ENCODE measurements around the gene DRD2.

Gene DRD2

DNA sequence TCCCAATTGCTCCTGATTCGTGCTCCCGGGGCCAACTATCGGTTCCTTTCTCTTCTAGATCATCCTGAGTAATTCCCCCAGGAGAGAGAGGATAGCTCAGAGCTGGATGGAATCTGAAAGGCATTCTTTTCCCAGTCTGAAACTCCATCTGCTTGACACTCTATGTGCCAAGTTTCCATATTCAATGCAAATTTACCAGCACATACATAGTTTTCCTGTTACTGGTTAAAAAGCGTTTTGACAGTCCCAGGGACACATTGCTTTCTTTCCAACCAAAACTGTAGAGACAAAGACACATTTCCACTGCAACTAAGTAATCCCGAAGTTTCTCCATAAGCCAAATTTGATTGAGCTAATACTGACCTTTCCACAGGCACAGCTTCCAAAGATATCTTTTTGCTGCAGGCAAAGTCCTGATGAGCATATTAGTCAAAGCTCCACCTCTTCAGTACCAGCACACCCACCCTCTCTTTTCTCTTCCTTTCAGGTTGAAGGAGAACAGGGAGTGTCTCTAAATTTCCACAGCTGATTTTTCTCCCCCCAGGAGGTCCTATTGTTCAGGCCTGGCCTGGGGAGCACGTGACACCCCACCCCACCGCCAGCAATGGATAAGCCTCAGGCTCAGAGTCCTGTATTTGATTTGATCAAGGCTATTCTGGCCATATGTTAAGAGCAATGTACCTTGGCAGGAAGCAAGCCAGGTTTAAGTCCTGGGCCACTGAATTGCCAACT is 97.4 kb downstream of the DRD2 start:
- peak overlapping the region; percentile 62 for H3K27ac ChIP-seq
- no peak for DNase-seq (ENCODE audit: low read depth, low spot score)

DNA sequence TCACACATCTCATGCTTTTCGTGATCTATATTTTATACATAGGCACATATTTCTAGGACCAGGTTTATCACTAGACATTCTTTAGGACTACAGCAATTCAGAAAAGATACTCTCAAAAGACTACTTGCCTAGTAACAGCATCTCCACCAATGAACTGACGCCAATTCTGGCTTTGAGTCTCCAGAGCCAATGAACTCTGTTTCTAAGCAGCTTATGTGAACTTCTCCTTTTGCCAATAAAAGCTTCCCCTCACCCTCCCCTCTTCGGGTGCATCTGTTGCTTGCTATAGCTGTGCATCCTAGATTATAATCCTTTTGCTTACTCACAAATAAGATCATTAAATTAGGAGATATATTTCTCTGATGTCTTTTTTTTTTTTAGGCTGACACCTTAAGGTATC is 99.0 kb downstream of the DRD2 start:
- no peak overlapping the region for H3K27ac ChIP-seq
- no peak for DNase-seq (ENCODE audit: low read depth, low spot score)

DNA sequence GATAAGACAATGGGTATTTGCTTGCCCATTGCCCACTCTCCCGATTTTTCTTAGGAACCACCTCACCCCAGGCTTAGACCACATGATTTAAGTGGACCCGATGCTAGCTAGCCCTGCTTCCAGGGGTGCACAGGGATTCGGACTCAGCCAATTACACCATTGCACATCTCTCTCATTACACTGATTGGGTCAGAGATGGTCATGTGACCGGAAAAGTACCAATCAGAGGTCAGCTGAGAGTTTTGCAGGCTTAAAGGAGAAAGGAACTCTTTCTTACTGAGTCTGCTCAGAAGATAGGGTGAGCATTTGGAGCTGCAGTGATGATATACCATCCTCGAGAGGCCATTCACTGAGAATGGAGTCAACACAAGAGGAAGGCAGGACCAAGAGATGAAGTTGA is 99.8 kb downstream of the DRD2 start:
- no peak overlapping the region for H3K27ac ChIP-seq
- no peak for DNase-seq (ENCODE audit: low read depth, low spot score)

DNA sequence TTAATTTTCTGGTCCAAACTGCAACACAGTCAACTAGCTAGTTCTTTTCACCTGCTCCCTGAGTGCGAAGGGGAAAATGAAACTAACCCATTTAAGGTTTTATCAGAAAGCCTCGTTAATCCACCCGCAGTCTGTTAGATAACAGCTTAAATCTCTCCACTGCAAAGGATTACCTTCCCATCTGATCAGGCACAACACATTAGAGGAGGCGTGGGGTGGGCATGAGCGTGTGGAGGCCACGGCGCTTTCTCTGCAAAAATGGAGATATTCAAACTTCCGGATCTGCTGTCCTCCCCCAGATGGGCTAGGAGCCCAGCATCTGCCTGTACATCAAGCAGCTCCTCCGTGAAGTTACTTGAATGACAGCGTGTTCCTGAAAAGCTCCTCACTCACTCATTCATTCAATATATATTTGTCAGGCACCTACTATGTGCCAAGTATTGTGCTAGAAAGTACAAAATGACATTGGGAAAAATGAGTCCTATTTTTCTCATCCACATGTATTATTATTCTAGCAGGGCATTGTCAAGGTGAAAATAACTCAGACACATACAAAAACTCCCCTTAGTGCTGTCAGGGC is 101.1 kb downstream of the DRD2 start:
- DNase-seq (ENCODE audit: low read depth, low spot score), result no peak
- peak overlapping the region; percentile 64 for H3K27ac ChIP-seq

DNA sequence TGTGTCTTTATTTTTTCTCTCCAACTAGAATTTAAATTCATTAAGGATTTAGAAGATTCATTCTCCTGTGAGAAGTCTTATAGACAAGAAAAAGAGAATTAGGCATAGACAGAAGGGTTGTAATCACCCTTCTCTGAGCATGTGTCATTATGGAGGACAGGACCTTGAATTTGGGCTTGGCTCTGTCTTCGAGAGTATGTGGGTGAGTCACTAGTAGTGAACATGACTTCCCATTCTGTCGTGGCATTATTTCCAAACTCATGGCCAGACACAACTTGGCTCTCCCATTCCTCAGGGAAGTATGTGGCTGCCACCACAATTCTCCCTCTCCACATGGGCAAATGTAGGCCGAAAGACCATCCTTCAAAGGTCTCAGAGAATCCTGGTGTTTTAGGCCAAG is 101.9 kb downstream of the DRD2 start:
- peak; percentile 48 for DNase-seq (ENCODE audit: low read depth, low spot score)
- peak overlapping the region; percentile 64 for H3K27ac ChIP-seq

DNA sequence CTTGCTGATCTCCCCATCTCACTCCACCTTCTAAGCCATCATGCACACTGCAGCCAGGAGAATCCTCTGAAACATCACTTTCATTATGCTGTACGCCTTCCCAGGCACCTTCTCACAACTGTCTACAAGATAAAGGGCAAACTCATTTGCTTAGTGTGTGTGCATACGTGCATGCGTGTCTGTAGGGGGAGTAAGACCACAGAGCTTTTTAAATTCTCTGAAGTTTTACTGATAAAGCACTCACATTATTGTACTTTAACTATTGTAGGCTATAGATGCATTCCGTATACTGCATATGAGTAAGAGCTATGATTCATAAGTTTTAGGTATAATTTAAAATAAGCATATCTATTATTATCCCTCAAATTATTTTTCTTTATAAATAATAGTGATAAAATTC is 102.9 kb downstream of the DRD2 start:
- peak overlapping the region; percentile 64 for H3K27ac ChIP-seq
- no peak for DNase-seq (ENCODE audit: low read depth, low spot score)

DNA sequence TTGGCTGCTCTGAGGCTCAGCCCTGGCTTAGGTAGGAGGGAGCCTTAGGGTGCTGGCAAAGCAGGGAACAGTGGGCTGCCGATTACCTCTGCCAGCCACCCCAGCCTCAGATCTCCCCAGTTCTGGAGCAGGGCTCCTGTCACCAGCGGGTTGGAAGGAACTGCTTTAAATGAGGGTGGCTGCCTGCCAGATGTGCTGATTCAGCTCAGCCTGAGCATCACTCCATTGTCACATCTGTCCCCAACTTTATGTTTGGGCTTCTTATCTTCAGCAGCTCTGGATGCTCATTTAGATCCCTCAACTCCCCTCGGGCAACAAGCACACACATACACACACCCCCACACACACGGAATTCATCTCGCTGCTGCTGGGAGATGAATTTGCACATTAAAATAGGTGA is 104.6 kb downstream of the DRD2 start:
- no peak for DNase-seq (ENCODE audit: low read depth, low spot score)
- no peak overlapping the region for H3K27ac ChIP-seq

DNA sequence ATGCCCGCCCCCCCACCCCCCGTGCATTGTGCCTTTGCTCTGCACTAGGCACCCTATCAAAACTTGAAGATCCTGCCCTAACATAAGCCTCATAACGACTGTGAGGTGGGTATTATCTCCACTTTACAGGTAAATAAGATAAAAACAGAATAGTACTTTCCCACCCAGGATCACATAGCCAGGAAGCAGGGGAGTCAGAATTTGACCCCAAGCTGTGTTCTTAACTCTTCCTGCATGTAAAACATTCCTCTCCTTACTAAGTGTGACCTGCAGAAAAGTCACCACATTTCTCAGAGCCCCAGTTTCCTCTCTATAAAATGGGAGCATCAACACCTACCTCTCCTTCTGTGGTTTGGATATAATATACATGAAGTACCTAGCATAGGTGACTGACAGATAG is 105.8 kb downstream of the DRD2 start:
- no peak overlapping the region for H3K27ac ChIP-seq
- no peak for DNase-seq (ENCODE audit: low read depth, low spot score)

DNA sequence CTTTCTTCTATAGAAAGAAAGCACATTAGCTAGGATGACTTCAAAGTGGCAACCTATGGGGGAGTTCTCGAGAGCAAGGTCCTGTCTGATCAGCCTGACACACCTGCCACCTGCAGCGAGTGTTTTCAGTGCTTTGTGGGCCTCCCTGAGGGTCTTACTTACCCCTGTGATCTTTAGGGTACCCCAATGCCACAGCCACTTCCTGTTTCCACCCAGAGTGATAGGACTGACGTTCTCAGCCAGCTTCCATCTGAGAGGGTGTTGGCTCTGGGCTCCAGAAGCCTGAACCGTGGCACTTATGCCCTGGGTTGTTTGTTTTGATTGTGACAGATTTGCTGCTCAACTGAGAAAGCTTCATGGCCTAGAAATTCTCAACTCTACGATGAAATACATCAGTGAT is 109.3 kb downstream of the DRD2 start:
- no peak for DNase-seq (ENCODE audit: low read depth, low spot score)

DNA sequence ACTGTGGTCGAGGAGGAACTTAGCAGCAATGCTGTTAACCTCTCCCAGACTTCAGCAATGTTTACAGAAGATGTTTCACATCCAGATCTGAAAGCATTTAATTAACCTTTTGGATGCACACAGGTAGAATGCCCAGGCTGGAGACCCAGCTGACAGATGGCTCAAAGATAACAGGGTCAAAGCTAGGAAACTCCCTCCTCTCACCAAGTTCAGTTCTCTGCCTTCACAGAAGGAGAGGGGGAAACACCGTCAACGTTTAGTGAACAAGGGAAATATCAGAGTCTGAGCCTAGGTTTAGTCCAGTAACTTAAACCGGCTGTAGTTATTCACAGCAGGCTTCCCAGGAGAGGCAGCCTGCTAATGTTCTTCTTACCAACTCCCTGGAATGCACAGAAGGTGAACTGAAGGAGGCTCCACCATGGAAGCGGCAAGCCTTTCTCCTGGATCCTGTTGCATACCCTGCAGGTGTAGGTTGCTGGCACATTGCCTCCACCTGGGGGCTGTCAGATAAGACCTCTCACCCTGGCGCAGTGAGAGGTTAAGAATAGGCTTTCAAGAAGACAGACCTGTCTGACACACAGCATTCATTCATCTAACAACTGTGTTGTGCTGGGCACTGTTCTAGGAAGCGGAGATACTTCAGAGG is 111.1 kb downstream of the DRD2 start:
- no peak for DNase-seq (ENCODE audit: low read depth, low spot score)
- H3K27ac ChIP-seq, result peak overlapping the region; percentile 40

More for the DNA sequence above, 109.3 kb downstream of the DRD2 start:
- no peak overlapping the region for H3K27ac ChIP-seq

DNA sequence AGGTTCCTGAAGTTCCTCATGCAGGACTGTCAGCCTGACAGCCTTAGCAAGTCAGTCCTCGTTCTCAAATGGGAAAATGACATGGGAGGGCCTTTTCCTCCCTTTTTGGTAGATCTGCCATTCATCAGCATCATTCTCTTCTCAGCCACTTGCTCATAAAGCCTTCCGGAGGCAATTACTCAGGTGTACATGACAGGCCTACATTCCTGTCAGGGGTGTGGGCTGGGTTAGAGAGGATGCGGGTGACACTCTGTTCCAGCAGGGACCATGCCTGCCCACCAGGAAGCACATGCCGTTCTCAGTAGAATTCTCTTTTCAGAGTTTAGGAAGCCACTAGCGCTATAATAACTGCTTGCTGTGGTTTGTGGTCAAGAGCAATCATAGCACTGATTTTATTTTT is 111.8 kb downstream of the DRD2 start:
- peak overlapping the region; percentile 40 for H3K27ac ChIP-seq
- no peak for DNase-seq (ENCODE audit: low read depth, low spot score)

Measured in epithelial cell of prostate (primary cell).